Measurements from ENCODE around the gene PDE6C.

DNA sequence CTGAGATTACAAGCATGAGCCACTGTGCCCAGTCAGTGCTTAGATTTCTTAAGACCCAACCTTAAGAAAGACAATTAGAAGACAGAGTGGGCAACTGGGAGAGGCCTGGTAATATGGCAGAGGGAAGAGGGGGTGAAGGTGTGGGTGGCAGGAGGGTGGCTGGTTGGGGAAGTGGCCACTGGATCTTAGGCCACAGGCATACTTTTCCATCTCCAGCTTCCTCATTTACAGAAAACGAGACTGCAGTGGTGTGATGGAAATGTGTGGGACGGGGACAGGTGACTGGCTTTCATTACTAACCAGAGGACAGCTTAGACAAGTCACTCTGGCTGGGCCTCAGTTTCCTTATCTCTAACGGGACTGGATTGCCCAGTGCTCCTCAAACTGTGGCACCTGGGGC is 46.9 kb upstream of the PDE6C start:
- TF ChIP-seq POLR2AphosphoS5 (IDR thresholded peaks at IDR 0.05; ENCODE audit: low read depth, low read length) (no peak), TAF1 (IDR thresholded peaks at IDR 0.05; ENCODE audit: borderline replicate concordance, insufficient read depth, low read length) (no peak), REST (IDR thresholded peaks at IDR 0.05; ENCODE audit: insufficient read depth in 1 of 2, low read depth in 2 of 2, low read length in 2 of 2) (no peak)
